HG02571 (cell line): ENCODE measurements around the gene DOK4.
A peak's percentile ranks its signal among the peaks of the same experiment; 100 is the strongest.

Experiments used
- ATAC-seq: cut with Tn5 transposase; IDR thresholded peaks from one replicate; pipeline ENCODE4 v1.9.1; 2021; ENCODE audit warnings: mild to moderate bottlenecking, moderate library complexity; ENCODE audit not compliant: unreplicated experiment

The DOK4 gene

DNA sequence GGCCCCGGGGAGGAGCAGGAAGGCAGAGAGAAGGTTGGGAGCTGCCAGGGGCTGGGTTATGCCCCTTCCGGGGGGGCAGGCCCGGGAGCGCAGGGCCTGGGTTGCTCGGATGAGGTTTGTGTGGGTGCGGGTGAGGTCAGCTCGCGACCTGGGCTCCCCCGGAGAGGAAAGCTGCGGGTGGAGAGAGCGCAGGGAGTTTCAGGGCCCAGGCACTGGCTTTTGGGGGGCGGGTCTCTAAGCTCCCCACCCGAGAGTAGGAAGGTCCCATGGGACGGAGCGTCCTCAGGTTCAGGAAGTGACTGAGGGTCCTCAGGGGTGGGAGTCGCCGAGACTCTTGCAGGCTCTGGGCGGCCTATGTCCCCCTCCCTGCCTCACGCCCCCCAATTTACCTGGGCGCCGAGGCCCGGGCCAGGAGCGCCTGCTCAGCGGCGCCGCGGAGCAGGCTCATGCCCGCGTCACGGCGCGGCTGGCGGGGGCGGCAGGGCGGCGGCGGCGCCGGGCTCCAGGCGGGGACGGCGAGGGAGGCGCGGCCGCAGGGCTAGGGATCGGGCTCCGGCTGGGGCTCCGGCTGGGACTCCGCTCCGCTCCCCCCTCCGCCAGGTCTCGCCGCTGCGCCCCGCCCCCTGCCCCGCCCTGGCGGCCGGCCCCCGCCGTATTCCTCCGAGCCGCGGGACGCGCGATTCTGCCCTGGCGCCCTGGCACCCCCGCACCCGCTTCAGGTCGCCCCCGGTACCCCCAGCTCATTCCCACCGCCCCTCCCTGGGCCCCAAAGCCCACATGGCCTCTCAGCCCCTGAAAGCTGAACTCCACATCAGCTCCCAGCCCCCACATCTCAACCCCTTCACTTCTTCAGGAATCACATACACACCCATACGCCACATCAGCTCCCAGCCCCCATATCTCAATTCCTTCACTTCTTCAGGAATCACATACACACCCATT is at the start of gene DOK4:
Gene DOK4 (minus strand): TSS at position 578 of the 942 bp plus-strand sequence. CDS start 6,986 bp downstream, outside the sequence.
- peak; percentile 79 for ATAC-seq

DNA sequence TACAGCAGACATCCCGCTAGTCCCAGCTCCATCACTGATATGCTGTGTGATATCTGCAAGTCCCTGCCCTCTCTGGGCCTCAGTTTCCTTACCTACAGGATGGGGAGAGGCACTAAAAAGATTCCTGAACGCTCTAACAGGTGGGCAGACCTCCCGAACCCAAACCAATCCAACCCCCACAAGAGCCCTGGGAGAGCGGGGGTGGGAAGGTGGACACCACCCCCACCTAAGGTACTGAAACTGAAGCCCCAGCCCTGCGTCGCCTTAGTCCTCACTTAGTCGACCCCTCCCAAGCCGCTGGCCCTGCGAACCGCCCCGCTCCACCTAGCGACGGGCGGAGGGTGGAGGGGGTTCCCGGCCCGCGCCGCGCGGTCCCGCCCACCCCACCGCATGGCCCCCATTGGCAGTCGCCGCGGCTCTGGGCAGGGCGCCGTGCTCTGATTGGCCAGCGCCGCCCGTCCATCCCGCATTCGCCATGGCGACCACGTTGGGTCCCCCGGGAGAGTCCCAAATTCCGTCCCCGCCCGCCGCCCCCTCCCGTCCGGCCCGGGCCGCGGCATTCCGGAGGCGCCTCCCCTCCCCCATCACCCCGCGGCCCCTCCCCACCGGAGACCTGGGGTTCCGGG is 49.5 kb upstream of the DOK4 start:
- ATAC-seq, result peak; percentile 60

DNA sequence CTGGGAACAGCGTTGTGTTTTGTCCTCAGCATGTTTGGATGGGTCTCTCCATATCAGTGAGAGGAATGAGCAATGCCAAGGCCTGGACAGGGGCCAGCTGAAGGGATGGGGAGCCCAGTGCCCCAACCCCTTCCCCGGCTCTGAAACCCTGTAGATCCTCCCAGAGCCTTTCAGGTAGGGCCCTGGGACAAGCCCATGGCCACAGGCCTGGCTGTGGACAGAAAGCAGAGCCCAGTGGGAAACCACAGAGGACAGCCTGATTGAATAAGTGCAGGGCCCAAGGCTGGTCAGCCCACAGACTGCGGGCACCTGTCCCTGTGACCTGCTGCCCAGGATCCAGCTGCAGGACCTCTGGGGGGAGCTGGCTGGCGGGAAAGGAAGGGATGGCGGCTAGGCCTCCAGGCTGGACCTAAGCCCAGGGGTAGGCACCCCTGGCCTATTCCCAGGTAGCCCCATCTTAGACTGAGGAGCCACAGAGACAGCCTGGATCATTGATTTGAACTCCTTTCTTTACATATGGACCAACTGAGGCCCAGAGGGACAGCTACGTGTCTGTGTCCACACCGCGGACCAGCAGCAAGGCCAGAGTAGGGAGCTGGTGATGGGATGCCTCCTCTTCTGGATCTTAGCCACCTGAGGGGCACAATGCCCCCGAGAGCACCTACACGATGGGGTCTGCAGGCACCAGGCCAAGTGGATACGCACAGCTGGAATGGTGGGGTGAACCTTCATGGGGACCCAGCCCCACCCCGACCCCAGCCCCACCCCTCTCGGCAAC is 48.8 kb upstream of the DOK4 start:
- no peak for ATAC-seq

- no peak for ATAC-seq
Measured at GRCh38 chr16:57534337-57534880, 48.1 kb upstream of the DOK4 start.

GRCh38 chr16:57533431-57534336 is 47.4 kb upstream of the DOK4 start:
- ATAC-seq, result no peak

- no peak for ATAC-seq
Measured at GRCh38 chr16:57532266-57532625, 46.0 kb upstream of the DOK4 start.

- no peak for ATAC-seq
Measured at GRCh38 chr16:57531635-57532265, 45.5 kb upstream of the DOK4 start.

DNA sequence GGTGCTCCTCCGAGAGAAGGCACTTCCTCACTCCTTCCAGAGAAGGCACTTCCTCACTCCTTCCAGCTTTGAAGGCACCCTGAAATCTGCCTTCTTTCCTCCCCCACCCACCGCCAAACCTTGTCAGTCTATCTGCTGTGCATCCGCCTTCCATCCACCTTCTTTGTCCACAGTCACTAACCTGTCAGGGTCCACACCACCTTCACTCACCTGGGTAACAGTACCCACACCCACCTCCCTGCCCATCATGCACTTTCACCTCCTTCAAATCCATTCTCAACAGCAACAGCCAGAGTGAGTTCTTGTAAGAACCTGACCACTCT is 44.9 kb upstream of the DOK4 start:
- no peak for ATAC-seq

DNA sequence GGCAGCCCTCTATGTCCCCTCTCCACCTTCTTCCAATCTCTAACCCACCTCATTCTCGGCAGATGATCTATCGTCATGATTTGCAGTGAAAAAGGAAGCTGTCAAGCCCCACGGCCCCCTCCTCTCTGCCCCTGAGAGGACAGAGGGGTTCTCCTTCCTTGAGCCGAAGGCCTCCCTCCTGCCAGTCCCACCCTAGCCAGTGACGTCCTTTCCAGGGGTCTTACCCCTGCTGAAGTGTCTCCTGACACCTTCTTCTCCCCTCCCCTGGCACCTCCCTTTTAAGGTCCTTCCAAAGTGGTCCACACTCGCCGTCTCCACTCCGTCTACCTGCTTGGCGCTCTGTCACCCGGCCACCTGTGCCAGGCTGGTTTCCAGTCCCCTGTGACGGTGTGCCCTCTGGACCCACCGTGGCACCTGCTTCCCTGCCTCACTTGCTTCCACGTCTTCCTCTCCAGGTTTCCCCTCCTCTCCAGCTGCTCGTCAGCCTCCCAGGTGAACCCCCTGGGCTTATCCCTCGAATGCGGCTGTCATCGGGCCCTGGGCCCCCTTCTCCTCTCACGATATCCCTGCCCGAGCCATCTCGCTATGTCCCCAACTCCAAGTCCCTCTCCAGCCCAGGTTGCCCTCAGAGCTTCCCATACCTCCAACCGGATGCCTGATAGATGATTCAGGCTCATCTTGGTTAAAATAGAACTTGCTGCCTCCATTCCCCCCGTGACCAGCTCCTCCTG is 44.4 kb upstream of the DOK4 start:
- no peak for ATAC-seq

DNA sequence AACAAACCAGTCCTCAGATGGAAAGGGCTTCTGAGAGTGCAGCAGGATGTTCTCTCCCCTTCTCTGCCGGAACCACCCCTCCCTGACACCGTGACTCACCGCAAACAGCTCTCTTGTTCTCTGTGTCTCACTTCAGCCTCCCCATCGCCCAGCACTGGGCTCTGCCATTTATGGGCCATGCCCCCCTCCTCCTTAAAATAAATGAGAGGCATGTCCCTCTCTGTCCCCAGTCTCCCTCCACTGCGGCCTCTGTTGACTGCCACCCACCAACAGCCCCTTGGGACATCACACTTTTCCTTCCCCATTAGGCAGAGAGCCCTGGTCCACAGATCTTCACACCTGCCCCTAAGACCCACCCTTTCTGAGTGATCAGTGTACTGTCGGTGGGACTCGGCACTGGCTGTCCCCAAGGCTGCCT is 43.8 kb upstream of the DOK4 start:
- no peak for ATAC-seq

- no peak for ATAC-seq
Measured at GRCh38 chr16:57529391-57530103, 43.3 kb upstream of the DOK4 start.

DNA sequence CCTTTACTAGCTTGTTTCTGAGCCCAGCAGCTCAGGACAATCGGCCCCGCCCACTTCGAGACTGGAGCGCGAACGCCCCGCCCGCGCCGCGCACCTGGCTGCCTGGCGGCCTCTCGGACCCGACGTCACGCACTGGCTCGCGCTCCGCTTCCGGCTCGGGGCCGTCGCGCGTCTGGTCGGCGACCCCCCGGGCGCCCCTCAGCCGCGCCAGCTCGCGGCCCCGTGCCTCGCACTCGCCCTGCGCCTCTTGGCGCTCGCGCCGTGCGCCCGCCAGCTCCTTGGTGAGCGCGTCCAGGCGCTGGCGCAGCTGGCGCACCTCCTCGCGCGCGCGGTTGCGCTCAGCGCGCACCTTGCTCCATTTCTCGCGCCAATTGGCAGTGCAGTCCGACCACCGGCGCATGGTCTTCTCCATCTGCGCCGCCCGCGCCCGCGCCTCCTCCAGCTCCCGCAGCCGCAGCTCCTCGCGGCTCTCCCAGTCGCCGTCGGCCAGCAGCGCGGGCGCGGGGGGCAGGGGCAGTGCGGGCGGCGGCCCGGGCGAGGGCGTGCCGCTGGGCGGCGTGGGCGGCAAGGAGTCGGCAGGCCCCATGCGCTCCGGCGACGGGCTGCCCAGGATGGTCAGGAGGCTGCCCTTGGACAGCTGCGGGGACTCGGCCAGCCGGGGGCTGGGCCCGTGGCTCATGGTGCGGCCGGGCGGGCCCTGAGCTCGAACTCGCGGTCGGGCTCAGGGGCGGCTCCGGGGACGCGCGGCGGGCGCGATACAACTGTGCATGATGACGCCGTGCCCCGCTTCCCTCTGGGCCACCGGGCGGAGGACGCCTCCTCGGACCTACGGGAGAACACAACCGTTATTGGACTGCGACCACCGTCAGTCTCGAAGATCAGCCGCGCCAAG is 42.5 kb upstream of the DOK4 start:
- ATAC-seq, result no peak

GRCh38 chr16:57527610-57528360 is 41.5 kb upstream of the DOK4 start:
- ATAC-seq, result no peak

DNA sequence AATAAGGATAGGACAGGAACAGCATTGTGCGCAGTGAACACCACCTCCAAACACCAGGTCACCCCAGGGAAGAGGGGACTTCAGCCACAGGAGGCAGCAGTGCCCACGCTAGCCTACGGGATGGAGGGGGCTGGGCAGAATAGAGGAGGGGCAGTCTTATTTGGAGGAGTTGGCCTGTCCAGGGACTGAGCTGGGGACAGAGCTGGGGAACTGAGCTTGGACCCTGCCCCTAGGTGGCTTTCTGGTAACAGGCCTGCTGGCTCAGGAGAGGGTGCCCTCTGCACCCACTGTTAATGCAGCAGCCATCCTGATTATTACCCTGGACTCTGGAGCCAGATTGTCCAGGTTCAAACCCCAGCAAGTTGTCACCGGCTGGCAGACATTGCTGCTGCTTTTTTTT is 40.7 kb upstream of the DOK4 start:
- no peak for ATAC-seq

- ATAC-seq, result no peak
Measured at GRCh38 chr16:57526498-57526897, 40.2 kb upstream of the DOK4 start.

DNA sequence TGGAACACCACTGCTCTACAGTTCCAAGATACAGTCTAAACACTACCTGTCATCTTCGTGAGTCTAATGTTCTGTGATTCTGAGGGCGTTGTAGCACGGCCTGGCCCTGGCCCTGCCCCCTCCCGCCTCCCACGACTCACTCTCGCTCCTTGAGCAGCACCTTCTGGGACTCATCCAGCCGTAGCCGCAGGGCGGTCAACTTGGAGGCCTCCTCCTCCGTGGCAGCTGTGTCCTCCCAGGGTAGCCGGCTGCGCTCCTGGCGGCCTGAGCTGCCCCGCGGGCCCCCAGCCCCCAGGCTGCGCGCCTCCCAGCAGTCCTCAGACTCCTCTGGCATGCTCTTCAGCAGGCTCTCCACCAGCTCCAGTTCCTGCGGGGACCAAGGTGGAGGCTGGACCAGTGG is 39.5 kb upstream of the DOK4 start:
- no peak for ATAC-seq

DNA sequence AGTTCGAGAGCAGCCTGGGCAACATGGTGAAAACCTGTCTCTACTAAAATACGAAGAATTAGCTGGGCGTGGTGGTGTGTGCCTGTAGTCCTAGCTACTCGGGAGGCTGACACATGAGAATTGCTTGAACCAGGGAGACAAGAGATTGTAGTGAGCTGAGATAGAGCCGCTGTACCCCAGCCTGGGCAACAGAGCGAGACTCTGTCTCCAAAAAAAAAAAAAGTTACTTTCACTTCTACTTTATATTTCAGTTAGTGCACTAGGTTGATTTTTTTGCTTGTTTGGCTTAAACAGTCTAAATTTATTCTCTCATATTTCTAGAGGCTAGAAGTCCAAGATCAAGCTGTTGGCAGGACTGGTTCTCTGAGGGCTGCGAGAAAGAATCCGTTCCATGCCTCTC is 36.7 kb upstream of the DOK4 start:
- ATAC-seq, result no peak
